Ishikawa (cell line): ENCODE data around the gene NFIX.

Experiments
- CEBPB ChIP-seq: IDR thresholded peaks from 2 replicates; pipeline ENCODE4 v1.6.1; 2012
- CREB1 ChIP-seq: IDR thresholded peaks from 2 replicates; pipeline ENCODE4 v1.6.1; 2012; ENCODE audit warnings: low read depth
- EGR1 ChIP-seq: IDR thresholded peaks from 2 replicates; pipeline ENCODE4 v1.6.1; 2012
- EP300 ChIP-seq: IDR thresholded peaks from 2 replicates; pipeline ENCODE4 v1.6.1; 2012; ENCODE audit warnings: borderline replicate concordance
- FOXM1 ChIP-seq: IDR thresholded peaks from 2 replicates; pipeline ENCODE4 v1.6.1; 2012; ENCODE audit warnings: low read depth, borderline replicate concordance
- MAX ChIP-seq: IDR thresholded peaks from 2 replicates; pipeline ENCODE4 v1.6.1; 2012
- NFIC ChIP-seq: IDR thresholded peaks from 2 replicates; pipeline ENCODE4 v1.6.1; 2012
- RAD21 ChIP-seq: IDR thresholded peaks from 2 replicates; pipeline ENCODE4 v1.6.1; 2012; ENCODE audit warnings: low read depth
- REST ChIP-seq: IDR thresholded peaks from 2 replicates; pipeline ENCODE4 v1.6.1; 2012; ENCODE audit warnings: low read depth, mild to moderate bottlenecking
- TAF1 ChIP-seq: IDR thresholded peaks from 2 replicates; pipeline ENCODE4 v1.6.1; 2012; ENCODE audit warnings: low read depth, mild to moderate bottlenecking
- TCF12 ChIP-seq: IDR thresholded peaks from 2 replicates; pipeline ENCODE4 v1.6.1; 2012; ENCODE audit warnings: low read depth
- TEAD4 ChIP-seq: IDR thresholded peaks from 2 replicates; pipeline ENCODE4 v1.6.1; 2012
- USF1 ChIP-seq: IDR thresholded peaks from 2 replicates; pipeline ENCODE4 v1.6.1; 2012
- YY1 ChIP-seq: IDR thresholded peaks from 2 replicates; pipeline ENCODE4 v1.6.1; 2012; ENCODE audit warnings: low read depth
- ZBTB7A ChIP-seq: IDR thresholded peaks from 2 replicates; pipeline ENCODE4 v1.6.1; 2012; ENCODE audit warnings: low read depth

The NFIX gene

GRCh38 chr19:13053238-13053637, 58.0 kb downstream of the NFIX start:
- TF ChIP-seq CREB1 (no peak), FOXM1 (no peak), EGR1 (no peak), YY1 (no peak), EP300 (no peak), REST (no peak), TCF12 (no peak), RAD21 (no peak), MAX (no peak)

- TF ChIP-seq YY1, result no peak; the same call in 1 of the 2 replicates
- TF ChIP-seq MAX, result peak; percentile 62; the same call in 1 of the 2 replicates
- TF ChIP-seq EGR1, result no peak
- peak; percentile 76; the same call in 1 of the 2 replicates for TF ChIP-seq FOXM1
- peak; percentile 90 for TF ChIP-seq ZBTB7A
- TF ChIP-seq TAF1, result peak; percentile 49; the same call in 1 of the 2 replicates
- TF ChIP-seq TEAD4, result peak; percentile 96
- TF ChIP-seq NFIC, result peak; percentile 95
- no peak for TF ChIP-seq CREB1
- TF ChIP-seq RAD21, result peak; percentile 6; the same call in 1 of the 2 replicates
- TF ChIP-seq USF1, result no peak
- peak; percentile 84 for TF ChIP-seq EP300
- TF ChIP-seq TCF12, result peak; percentile 89
- TF ChIP-seq REST, result no peak; the same call in 1 of the 2 replicates
- TF ChIP-seq CEBPB, result no peak
Observed at GRCh38 chr19:13053761-13054625, 58.7 kb downstream of the NFIX start.

GRCh38 chr19:13054626-13055212, 59.4 kb downstream of the NFIX start:
- TF ChIP-seq CREB1 (no peak), ZBTB7A (no peak), RAD21 (no peak), NFIC (no peak), USF1 (no peak), REST (no peak), EP300 (no peak), YY1 (no peak), EGR1 (no peak), TEAD4 (no peak)
